GM06990 (cell line): ENCODE data around the gene KLHL3.

Source experiments
- DNase-seq: peaks from one replicate; pipeline ENCODE4 v3.0.0-alpha.2; 2011; ENCODE audit not compliant: insufficient read length; ENCODE audit errors: extremely low read depth
- H3K27me3 ChIP-seq: replicated peaks from 2 replicates; pipeline ENCODE4 v1.6.0; 2011; ENCODE audit warnings: low read length; ENCODE audit not compliant: control insufficient read depth, insufficient read depth
- H3K36me3 ChIP-seq: 2 replicates; pipeline ENCODE4 v1.5.1; 2011; ENCODE audit warnings: low read length; ENCODE audit not compliant: control insufficient read depth, insufficient read depth
- H3K4me3 ChIP-seq: replicated peaks from 2 replicates; pipeline ENCODE4 v1.5.1; 2011; ENCODE audit warnings: low read depth, mild to moderate bottlenecking, control low read depth, low read length
- CTCF ChIP-seq: IDR thresholded peaks from 2 replicates; pipeline ENCODE4 v1.5.1; 2011; ENCODE audit warnings: low read length, control low read depth, mild to moderate bottlenecking, inconsistent platforms; ENCODE audit not compliant: insufficient read depth, poor library complexity, severe bottlenecking

Gene KLHL3

GRCh38 chr5:137659209-137659608 is 76.7 kb downstream of the KLHL3 start:
- Histone ChIP-seq H3K27me3 (no peaks in the 10 kb centered on the region), H3K36me3 (no peaks in the 10 kb centered on the region), H3K4me3 (no peak overlapping the region)
- DNase-seq = no peak
- TF ChIP-seq CTCF = no peak

GRCh38 chr5:137658324-137658723 is 77.6 kb downstream of the KLHL3 start:
- TF ChIP-seq CTCF = no peak
- Histone ChIP-seq H3K4me3 (no peak overlapping the region), H3K27me3 (no peaks in the 10 kb centered on the region), H3K36me3 (no peaks in the 10 kb centered on the region)
- DNase-seq = no peak

- no peak for DNase-seq
- TF ChIP-seq CTCF = no peak
- Histone ChIP-seq H3K4me3 (no peak overlapping the region), H3K27me3 (no peaks in the 10 kb centered on the region), H3K36me3 (no peaks in the 10 kb centered on the region)
Observed at GRCh38 chr5:137657073-137657472, 78.8 kb downstream of the KLHL3 start.

DNA sequence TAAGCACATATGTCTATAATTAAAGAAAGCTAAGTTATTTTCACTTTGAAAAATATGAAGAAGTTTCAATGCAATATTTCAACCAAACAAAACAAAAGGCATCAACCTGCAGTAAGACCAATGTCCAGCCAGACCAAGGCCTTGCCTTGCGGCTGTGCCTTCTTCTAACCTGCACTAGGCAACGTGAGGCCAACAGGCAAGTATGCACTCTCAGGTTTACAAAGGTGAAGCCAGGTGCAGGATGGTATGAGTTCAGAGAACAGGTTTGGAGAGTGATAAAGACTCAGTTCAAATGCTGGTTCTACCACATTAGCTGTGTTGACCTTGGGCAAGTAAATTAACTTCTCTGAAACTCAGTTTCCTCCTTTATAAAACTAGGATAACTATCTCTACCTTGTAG is 79.3 kb downstream of the KLHL3 start:
- DNase-seq = no peak
- no peak for TF ChIP-seq CTCF
- H3K4me3 ChIP-seq = no peak overlapping the region
- H3K27me3 ChIP-seq = no peaks in the 10 kb centered on the region
- no peaks in the 10 kb centered on the region for H3K36me3 ChIP-seq

DNA sequence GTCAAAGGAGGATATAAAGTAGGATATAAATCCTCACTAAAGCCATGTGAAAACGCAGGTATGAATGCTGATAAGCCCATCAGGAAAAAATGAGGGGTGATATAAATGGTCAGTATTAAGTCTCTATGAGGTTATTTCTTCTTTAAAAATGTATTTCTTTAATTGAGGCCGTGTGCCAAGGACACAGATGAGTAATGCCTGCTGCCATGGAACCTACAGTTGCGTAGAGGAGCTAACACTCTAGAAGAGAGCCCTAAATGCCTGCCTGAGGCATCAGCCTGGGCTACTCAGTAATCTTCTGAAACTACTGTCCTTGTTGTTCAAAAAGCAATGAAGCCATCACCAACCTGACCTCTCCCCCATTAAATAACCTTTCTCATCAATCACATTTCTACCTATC is 84.9 kb downstream of the KLHL3 start:
- TF ChIP-seq CTCF = no peak
- no peaks in the 10 kb centered on the region for H3K36me3 ChIP-seq
- no peak overlapping the region for H3K4me3 ChIP-seq
- no peak for DNase-seq
- H3K27me3 ChIP-seq = no peaks in the 10 kb centered on the region

- no peak for DNase-seq
- no peaks in the 10 kb centered on the region for H3K36me3 ChIP-seq
Observed at GRCh38 chr5:137649228-137649935, 86.5 kb downstream of the KLHL3 start.

More at GRCh38 chr5:137649228-137649935, 86.5 kb downstream of the KLHL3 start:
- TF ChIP-seq CTCF = no peak
- no peaks in the 10 kb centered on the region for H3K27me3 ChIP-seq
- H3K4me3 ChIP-seq = no peak overlapping the region
